ENCODE results near the gene PRR5. TPM values are rescaled to one million over a fixed set of nuclear protein-coding genes. Genes with fewer than 3 reads are reported as not detected.
"Not testable (repeated sequence)": the region's sequence is repeated elsewhere in the genome, so short reads cannot be mapped to it uniquely, and the experiment has no call there.

Gene PRR5, protein sequence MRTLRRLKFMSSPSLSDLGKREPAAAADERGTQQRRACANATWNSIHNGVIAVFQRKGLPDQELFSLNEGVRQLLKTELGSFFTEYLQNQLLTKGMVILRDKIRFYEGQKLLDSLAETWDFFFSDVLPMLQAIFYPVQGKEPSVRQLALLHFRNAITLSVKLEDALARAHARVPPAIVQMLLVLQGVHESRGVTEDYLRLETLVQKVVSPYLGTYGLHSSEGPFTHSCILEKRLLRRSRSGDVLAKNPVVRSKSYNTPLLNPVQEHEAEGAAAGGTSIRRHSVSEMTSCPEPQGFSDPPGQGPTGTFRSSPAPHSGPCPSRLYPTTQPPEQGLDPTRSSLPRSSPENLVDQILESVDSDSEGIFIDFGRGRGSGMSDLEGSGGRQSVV
- 38.9 TPM for total RNA-seq
- long read RNA-seq, transcript PRR5-217 (8 exons, 1,726 nt): minor isoform, 13 of 213 reads
- long read RNA-seq, transcript PRR5-202 (8 exons, 1,878 nt): minor isoform, 5 of 213 reads
- long read RNA-seq, transcript PRR5-216 (9 exons, 1,843 nt): major isoform, 107 of 213 reads
- long read RNA-seq, partial matches to known transcripts: 5 of 213 reads
- long read RNA-seq, other reads (novel, unspliced or antisense): 77 of 213 reads

GRCh38 chr22:44701824-44702478 is at the start of gene PRR5:
Gene PRR5 (plus strand): TSS chr22:44702204. CDS start chr22:44702475, 271 bp downstream.
- no peak for DNase-seq (ENCODE audit: low spot score)

GRCh38 chr22:44652866-44653265 is 49.1 kb upstream of the PRR5 start:
- not testable (repeated sequence) for DNase-seq (ENCODE audit: low spot score)

DNA sequence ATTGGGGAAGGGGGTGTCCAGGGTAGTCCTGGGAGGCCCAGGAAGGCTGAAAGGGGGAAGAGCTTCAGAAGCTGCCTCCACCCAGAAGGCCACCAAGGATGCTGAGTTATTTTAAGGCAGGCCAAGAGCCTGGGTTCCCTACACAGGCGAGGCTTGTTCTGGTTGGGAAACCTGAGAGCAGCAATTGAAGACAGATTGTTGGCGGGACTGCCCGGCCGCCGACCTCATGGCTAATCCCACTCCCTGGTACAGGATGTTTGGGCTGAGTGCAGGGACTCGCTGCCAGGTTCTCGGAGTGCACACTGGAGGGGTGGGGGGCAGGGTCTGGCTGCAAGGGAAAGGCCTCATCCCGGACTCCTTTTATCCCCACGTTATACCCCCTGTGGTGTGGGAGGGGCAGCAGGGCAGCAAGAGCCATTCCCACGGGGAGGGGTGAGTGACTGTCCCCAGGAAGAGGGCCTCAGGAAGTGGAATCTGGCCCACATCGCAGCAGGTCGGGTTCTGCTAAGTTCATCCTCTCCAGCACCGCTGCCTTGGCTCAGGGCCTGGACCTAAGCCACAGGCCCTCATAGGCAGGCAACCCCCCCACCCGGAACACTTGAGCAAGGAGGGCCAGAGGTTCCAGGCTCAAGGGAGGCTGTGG is 43.6 kb upstream of the PRR5 start:
- DNase-seq (ENCODE audit: low spot score): no peak

- DNase-seq (ENCODE audit: low spot score): no peak
Measured at GRCh38 chr22:44659140-44659539, 42.9 kb upstream of the PRR5 start.

DNA sequence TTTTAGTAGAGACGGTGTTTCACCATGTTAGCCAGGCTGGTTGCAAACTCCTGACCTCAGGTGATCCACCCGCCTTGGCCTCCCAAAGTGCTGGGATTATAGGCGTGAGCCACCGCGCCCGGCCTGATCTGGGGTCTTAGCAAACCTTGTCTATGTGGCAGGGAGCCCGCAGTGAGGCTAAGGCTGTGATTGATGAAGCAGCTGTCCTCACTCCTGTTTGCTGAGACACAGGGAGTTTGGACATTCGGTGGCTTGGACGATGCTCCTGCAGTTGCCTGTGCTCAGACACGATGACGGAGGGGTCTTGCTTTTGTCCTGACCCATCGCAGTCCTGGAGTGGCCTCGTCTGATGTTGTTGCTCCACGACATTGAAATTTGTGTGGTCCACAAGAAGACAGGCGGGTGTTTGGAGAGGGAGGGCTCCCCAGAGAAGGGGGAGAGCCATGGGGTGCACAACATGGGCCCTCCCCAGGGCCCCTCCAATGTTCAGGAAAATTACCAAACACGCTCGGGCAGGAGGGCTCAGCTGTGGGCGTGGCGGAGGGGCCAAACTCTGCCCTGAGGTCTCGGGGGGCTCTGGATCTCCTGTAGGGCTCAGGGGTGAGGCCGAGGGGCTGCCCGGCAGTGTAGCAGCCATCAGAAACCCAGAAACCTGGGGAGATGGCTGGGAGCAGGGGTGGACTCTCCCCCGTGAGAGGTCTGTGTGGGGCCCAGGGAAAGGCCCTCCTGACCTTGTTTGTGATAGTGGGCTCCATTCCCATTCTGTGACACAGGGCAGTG is 41.8 kb upstream of the PRR5 start:
- DNase-seq (ENCODE audit: low spot score): no peak

GRCh38 chr22:44661070-44661469 is 40.9 kb upstream of the PRR5 start:
- DNase-seq (ENCODE audit: low spot score): no peak

GRCh38 chr22:44661659-44662569 is 40.1 kb upstream of the PRR5 start:
- no peak for DNase-seq (ENCODE audit: low spot score)

DNA sequence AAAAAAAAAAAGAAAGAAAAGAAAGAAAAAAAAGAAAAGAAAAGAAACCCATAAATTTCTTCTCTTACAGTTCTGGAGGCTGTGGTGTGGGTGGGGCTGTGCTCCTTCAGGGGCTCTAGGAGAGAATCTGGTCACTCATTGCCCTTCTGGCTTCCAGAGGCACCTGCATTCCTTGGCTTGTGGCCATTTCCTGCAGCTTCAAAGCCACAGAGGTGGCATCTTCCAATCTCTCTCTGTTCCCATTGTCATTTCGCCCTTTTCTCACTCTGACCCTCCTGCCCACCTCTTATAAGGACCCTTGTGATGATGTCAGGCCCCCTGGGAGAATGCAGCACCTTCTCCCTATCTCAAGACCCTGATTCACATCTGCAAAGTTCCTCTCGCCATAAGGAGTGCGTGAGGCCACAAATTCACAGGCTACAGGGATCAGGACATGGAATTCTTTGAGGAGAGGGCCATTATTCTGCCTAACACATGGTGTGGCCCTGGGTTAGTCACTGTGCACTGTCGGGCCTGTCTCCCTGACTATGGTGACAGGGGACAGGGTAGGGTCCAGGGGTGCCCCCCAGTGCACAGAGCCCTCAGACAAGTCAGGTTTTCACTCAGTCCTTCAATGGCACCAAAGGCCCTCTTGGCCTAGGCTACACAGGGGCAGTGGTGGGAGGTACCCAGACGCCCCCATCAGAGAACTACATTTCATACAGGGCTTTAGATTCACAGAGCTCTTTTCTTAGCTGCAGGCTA is 38.6 kb upstream of the PRR5 start:
- no peak for DNase-seq (ENCODE audit: low spot score)

DNA sequence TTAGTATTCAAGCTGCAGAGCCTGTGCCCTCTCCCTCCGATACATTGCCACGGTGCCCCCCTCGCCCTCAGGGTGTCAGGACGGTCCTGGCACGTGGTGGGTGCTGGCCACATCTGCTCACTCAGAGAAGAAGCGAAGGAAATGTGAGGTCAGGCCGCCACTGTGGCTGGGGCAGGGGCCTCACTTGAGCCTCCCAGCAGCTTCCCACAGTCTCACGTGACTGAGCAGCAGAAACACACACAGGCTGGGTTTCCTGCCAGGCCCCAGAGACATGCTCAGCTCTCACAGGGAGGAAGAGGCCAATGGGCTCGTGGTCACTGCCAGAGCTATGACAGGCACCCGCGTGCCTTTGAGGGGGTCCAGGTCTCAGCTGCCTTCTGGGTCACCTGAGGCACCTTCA is 37.9 kb upstream of the PRR5 start:
- DNase-seq (ENCODE audit: low spot score): no peak

DNA sequence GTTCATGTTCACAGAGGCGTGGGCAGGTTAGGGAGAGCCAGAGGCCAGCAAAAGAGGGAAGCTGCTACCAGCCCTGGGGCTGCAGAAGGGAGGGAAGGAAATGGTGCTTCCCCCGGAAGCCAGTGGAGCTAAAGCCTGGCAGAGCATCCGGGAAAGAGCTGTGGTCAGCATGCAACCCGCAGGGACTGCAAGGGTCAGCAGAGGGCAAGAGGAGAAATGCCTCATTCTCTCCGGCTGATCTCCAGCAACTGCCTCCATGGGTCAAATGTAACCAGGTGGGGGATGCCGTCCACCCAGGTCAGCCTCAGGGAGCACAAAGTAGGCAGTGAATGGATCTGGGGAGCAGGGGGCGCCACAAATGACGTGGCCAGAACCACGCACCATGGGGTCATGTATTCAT is 36.9 kb upstream of the PRR5 start:
- DNase-seq (ENCODE audit: low spot score): no peak

GRCh38 chr22:44666207-44666585 is 35.8 kb upstream of the PRR5 start:
- no peak for DNase-seq (ENCODE audit: low spot score)

- no peak for DNase-seq (ENCODE audit: low spot score)
Measured at GRCh38 chr22:44667276-44667675, 34.7 kb upstream of the PRR5 start.

GRCh38 chr22:44667829-44668189 is 34.2 kb upstream of the PRR5 start:
- no peak for DNase-seq (ENCODE audit: low spot score)

- DNase-seq (ENCODE audit: low spot score): no peak
Measured at GRCh38 chr22:44668190-44668885, 33.7 kb upstream of the PRR5 start.

DNA sequence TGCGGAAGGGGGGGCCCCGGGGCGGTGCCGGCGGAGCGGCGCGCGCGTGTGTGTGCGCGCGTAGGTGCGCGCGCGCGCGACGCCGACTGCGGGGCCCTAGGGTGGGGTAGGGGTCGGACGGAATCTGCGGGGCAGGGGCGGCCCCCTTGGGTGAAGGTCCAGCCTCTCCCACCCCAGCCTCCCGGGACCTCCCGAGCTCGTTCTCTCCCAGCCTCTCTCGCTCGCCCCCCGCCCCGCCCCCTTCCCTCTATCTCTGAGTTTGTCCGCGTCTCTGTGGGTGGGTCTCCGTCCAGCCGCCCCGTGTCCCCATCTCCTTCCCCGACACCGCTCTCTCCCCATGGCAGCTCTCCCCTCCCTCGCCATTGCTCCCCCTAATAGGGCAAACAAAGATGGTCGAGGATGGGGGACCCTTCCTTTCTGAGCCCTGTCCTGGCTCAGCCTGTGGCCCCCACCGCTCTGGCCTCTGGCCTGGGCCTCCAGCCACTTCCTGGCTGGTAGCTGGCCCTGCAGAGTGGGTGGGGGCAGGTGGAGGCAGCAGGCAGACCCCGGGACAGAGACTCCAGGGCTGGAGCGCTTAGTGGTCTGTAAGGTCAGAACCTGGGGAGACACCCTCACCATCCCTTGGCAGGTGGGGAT is 33.0 kb upstream of the PRR5 start:
- DNase-seq (ENCODE audit: low spot score): no peak

GRCh38 chr22:44669561-44669976 is 32.4 kb upstream of the PRR5 start:
- no peak for DNase-seq (ENCODE audit: low spot score)

GRCh38 chr22:44670220-44670988 is 31.6 kb upstream of the PRR5 start:
- DNase-seq (ENCODE audit: low spot score): no peak
